HG03342 (cell line): ENCODE data around the gene NEU1.
A peak's percentile ranks its signal among the peaks of the same experiment; 100 is the strongest.
"Not testable (repeated sequence)": the region's sequence is repeated elsewhere in the genome, so short reads cannot be mapped to it uniquely, and the experiment has no call there.

Source experiments
- ATAC-seq: cut with Tn5 transposase; IDR thresholded peaks from one replicate; pipeline ENCODE4 v1.9.1; 2021; ENCODE audit warnings: mild to moderate bottlenecking, moderate library complexity; ENCODE audit not compliant: unreplicated experiment

NEU1 gene

DNA sequence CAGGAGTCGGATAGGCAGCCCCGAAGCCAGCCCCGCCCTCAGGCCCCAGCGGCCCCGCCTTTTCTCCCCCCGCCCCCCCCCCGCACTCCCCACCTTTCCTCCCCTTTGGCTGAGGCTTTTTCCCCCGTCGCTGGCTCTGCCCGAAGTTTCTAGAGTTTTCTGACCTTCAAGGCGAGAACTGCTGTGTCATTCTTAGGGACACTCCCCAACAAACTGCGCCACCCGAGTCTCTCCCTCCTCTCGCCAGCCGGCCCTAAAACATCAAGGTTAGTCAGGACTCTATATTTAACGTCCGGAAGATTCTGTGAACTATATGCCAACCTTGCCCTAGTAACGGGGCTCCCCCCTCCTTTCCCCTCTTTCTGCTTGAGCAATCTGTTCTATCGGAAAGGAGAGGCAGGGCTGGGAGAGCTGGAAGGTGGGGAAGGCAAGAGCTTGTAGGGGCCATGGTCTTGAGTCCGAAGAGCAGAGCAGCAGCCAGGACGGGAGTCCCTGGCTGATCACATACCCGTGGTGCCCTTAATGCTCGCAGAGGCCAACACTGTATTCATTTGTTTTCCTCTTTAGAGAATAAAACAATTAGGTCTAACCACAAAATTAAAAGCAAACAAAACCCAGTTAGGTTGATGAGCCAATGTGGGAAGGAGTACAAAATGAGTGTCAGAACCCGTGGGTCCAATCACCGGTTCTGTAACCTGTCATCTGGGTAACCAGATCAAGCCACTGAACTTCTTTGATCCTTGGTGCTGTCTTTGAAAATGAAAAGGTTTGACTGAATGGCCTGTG is 40.4 kb downstream of the NEU1 start:
- no peak for ATAC-seq

DNA sequence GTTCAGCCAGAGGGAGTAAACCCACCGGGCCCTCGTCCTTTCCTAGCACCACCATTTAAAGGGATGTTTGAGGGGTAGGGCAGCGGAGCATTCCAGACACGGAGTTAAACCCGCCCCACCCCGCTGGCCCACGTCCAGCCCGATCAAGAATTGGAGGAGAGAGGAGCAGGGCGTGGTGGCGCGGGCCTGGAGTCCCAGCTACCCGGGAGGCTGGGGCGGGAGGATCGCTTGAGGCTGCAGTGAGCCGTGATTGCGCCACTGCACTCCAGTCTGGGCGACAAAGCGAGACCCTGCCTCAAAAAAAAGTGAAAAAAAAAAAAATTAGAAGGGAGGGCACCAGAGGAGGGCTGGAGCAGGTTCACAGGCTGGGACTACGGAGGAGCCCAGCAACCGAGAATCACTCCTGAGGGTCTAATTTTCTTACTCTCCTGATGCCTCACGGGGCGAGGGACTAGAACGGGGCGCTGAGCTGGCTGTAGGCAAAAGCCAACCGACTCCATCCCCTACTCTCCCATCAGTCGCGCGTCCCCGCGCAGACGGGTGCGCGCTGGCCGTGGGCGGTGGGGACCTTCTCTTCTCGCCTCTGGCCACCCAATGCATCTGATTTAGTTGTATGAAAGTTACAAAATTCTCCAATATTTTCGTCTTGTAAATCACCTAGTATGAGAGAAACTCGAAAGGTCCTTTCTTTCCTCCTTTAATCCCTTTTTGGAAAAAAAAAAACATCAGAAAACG is 41.2 kb downstream of the NEU1 start:
- no peak for ATAC-seq

DNA sequence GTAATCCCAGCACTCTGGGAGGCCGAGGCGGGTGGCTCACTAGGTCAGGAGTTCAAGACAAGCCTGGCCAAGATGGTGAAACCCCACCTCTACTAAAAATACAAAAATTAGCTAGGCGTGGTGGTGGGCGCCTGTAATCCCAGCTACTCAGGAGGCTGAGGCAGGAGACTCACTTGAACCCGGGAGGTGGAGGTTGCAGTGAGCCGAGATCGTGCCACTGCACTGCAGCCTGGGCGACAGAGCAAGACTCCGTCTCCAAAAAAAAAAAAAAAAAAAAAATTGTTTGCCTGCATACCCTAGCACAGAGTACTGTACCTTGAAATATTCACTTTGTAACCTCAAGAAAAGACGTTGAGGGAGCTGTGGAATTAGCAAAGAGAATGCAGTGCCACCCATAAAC is 42.2 kb downstream of the NEU1 start:
- not testable (repeated sequence) for ATAC-seq

DNA sequence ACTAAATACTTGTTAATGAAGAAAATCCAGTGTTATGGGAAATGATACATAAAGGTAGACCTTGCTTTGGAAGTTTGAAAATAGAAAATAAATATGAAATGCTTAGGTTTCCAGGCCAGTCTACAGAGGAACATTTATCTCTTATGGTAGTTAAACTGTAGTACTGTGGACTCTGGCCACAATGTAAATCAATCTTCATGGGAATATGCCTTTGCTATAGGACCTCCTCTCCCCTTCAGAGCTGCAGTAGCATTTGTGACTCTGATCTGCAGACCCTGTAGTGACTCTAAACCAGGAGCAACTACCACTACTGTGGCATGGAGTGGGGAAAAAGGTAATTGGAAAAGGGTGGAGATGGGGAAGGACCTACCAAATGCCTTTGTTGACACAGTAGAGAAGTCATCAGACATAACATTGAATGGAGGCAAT is 42.7 kb downstream of the NEU1 start:
- no peak for ATAC-seq

DNA sequence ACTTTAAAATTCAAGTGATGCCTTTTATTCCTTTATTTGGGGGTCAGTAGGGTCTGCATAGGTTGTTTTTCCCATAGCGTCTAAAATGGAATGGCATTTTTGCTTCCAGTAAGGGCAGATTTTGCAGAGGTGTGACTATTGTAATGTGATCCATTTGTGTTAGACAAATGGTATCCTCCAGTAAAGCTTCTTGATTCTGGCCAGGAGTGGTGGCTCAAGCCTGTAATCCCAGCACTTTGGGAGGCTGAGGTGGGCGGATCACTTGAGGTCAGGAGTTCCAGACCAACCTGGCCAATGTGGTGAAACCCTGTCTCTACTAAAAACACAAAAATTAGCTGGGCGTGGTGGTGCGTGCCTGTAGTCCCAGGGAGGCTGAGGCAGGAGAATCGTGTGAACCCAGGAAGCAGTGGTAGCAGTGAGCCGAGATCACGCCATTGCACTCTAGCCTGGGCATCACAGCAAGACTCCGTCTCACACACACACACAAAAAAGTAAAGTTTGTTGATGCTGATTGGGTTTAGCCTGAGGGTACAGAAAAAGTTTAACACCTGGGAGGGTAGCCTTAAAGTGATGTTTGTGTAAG is 44.6 kb downstream of the NEU1 start:
- not testable (repeated sequence) for ATAC-seq

DNA sequence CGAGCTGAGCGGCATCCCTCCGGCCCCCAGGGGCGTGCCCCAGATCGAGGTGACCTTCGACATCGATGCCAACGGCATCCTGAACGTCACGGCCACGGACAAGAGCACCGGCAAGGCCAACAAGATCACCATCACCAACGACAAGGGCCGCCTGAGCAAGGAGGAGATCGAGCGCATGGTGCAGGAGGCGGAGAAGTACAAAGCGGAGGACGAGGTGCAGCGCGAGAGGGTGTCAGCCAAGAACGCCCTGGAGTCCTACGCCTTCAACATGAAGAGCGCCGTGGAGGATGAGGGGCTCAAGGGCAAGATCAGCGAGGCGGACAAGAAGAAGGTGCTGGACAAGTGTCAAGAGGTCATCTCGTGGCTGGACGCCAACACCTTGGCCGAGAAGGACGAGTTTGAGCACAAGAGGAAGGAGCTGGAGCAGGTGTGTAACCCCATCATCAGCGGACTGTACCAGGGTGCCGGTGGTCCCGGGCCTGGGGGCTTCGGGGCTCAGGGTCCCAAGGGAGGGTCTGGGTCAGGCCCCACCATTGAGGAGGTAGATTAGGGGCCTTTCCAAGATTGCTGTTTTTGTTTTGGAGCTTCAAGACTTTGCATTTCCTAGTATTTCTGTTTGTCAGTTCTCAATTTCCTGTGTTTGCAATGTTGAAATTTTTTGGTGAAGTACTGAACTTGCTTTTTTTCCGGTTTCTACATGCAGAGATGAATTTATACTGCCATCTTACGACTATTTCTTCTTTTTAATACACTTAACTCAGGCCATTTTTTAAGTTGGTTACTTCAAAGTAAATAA is 45.3 kb downstream of the NEU1 start:
- not testable (repeated sequence) for ATAC-seq

DNA sequence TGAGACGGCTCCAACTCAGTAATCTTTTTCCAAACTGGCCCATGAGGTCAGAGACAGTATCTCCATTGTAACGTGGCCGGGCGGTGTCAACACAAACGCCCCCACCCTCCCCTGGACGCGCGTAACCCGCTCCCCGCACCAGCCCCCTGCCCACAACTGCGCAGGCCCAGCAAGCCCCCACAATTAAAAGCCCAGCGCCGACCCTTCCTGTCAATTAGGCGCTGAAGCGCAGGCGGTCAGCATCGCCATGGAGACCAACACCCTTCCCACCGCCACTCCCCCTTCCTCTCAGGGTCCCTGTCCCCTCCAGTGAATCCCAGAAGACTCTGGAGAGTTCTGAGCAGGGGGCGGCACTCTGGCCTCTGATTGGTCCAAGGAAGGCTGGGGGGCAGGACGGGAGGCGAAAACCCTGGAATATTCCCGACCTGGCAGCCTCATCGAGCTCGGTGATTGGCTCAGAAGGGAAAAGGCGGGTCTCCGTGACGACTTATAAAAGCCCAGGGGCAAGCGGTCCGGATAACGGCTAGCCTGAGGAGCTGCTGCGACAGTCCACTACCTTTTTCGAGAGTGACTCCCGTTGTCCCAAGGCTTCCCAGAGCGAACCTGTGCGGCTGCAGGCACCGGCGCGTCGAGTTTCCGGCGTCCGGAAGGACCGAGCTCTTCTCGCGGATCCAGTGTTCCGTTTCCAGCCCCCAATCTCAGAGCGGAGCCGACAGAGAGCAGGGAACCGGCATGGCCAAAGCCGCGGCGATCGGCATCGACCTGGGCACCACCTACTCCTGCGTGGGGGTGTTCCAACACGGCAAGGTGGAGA is 47.4 kb downstream of the NEU1 start, which contains the start of the genes HSPA1A and HSPA1L:
Gene HSPA1A, plus strand, starts transcription at position 519 of the 814 bp plus-strand sequence. Its CDS starts 214 bp downstream, at position 733.
Gene HSPA1L, minus strand, starts transcription at position 259 of the 814 bp plus-strand sequence. CDS start 3,311 bp downstream, outside the sequence.
- ATAC-seq = no peak

DNA sequence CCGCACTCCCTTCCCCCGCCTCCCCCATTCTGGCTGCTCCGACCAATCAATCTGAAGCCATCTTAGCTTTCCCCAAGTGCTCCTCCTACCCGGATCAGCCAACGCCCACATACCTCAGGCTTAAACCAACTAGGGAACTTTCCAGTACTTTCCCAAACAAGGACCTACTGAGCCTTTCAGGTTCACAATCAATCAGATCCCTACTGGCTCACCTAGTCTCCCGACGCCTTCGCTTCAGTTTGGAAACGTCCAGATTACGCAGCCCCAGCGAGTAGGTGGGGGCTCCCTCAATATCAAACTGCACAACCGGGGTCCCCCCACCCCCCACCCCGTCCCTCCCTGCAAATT is 48.0 kb downstream of the NEU1 start:
- ATAC-seq = peak; percentile 44

DNA sequence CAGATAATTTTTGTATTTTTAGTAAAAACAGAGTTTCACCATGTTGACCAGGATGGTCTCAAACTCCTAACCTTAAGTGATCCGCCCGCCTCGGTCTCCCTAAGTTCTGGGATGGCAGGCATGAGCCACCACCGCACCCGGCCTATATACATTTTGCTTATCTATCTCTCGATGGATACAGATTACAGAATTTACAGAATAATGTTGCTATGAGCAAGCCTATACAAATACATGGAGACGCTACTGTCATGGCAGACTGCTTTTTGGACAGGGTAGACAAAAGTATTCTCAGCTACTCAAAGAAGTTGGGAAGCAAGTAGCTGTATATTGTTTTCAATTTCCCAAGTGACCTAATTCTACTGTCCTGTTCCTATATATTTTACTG is 49.2 kb downstream of the NEU1 start:
- no peak for ATAC-seq

DNA sequence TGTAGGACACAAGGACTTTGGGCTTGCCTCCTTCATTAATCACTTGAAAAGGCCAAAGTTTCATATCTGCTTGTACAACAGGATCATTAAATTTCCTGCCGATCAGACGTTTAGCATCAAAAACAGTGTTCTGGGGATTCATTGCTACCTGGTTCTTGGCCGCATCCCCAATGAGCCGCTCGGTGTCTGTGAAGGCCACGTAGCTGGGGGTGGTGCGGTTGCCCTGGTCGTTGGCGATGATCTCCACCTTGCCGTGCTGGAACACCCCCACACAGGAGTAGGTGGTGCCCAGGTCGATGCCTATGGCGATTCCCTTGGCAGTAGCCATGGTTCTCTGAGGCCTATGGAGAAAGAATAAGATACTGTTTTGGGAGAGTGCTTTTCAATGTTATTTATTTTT is 51.0 kb downstream of the NEU1 start:
- ATAC-seq = no peak

DNA sequence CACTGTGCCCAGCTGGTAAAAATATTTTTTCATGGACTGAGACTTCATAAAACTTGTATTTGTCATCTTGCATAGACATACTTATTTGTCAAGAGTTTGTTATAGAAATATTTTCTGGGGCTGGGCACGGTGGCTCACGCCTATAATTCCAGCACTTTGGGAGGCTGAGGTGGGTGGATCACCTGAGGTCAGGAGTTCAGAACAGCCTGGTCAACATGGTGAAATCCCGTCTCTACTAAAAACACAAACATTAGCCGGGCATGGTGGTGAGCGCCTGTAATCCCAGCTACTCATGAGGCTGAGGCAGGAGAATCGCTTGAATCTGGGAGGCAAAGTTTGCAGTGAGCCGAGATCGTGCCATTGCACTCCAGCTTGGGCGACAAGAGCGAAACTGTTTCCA is 54.0 kb downstream of the NEU1 start:
- not testable (repeated sequence) for ATAC-seq
